Gastrocnemius medialis (tissue), 4 donors: ENCODE data around the gene ELANE.

Experiments
- POLR2A ChIP-seq, 2 donors: fragments of 450-650 bp; IDR thresholded peaks; one replicate each; pipeline ENCODE4 v1.6.1; 2017; ENCODE audit warnings: antibody characterized with exemption in 2 of 2, mild to moderate bottlenecking in 2 of 2, moderate library complexity in 2 of 2
- TF ChIP-seq, protein P1 (sequence below), 5 experiments: fragments of 450-650 bp in 3 of 5; fragments of 200-600 bp in 2 of 5; sonication (generic) in 2 of 5; IDR thresholded peaks in 4 of 5; conservative IDR thresholded peaks in 1 of 5; 1 replicate in 4 of 5; 2 replicates in 1 of 5; pipeline ENCODE4 v1.5.1; 2016 to 2019; ENCODE audit warnings: antibody characterized with exemption in 5 of 5, mild to moderate bottlenecking in 3 of 5, moderate library complexity in 3 of 5

- TF ChIP-seq, protein P1, sequence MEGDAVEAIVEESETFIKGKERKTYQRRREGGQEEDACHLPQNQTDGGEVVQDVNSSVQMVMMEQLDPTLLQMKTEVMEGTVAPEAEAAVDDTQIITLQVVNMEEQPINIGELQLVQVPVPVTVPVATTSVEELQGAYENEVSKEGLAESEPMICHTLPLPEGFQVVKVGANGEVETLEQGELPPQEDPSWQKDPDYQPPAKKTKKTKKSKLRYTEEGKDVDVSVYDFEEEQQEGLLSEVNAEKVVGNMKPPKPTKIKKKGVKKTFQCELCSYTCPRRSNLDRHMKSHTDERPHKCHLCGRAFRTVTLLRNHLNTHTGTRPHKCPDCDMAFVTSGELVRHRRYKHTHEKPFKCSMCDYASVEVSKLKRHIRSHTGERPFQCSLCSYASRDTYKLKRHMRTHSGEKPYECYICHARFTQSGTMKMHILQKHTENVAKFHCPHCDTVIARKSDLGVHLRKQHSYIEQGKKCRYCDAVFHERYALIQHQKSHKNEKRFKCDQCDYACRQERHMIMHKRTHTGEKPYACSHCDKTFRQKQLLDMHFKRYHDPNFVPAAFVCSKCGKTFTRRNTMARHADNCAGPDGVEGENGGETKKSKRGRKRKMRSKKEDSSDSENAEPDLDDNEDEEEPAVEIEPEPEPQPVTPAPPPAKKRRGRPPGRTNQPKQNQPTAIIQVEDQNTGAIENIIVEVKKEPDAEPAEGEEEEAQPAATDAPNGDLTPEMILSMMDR (IDR thresholded peaks at IDR 0.05 in 4 of 5, conservative IDR thresholded peaks at IDR 0.05 in 1 of 5), result no peak
- TF ChIP-seq POLR2A (IDR thresholded peaks at IDR 0.05), result no peak
Measured at GRCh38 chr19:827314-827709, 24.8 kb upstream of the ELANE start.
